ENCODE measurements around the gene DRG2.

Gene DRG2, protein sequence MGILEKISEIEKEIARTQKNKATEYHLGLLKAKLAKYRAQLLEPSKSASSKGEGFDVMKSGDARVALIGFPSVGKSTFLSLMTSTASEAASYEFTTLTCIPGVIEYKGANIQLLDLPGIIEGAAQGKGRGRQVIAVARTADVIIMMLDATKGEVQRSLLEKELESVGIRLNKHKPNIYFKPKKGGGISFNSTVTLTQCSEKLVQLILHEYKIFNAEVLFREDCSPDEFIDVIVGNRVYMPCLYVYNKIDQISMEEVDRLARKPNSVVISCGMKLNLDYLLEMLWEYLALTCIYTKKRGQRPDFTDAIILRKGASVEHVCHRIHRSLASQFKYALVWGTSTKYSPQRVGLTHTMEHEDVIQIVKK

DNA sequence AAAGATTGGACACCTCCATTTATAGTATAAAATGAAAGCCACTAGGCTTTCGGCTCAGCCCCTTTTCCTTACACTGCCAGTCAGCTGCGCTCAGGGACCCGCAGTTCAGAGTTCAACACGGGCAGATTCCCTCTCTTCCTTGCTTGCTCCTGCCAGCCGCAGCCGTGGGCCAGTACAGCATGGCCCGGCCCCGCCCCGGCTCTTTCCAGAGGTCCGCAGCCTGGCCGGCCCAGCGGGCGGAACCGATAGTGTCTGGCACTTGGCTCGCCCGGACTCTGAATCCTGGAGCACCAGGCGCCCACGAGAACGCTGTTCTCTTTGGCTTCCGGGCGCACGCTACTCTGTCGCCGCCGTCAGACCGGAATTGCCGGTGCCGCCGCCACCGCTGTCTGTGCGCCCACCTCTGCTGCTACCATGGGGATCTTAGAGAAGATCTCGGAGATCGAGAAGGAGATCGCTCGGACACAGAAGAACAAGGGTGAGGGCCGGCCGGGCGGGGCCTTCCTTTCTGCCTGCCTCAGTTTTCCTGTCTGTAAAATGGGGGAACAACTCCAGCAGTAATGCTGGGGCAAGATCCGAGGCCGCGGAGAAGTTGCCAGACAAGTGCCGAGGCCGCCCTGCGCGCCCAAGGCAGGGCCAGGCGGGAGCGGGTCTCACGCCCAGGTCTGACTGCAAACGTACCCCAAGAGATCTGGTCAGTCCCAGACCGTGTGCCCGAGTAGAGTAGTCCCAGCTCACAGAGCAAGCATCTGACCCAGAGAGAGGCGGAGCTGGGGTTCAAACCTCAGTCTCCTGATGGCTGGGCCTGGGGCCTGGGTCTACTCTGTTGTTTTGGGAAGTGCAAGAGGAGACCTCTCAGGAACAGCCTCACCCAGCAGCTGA is at the start of gene DRG2:
DRG2 (plus strand) TSS at position 339 of the 882 bp plus-strand sequence; CDS start at position 415, 76 bp downstream.
- peak; percentile 40 for DNase-seq

DNA sequence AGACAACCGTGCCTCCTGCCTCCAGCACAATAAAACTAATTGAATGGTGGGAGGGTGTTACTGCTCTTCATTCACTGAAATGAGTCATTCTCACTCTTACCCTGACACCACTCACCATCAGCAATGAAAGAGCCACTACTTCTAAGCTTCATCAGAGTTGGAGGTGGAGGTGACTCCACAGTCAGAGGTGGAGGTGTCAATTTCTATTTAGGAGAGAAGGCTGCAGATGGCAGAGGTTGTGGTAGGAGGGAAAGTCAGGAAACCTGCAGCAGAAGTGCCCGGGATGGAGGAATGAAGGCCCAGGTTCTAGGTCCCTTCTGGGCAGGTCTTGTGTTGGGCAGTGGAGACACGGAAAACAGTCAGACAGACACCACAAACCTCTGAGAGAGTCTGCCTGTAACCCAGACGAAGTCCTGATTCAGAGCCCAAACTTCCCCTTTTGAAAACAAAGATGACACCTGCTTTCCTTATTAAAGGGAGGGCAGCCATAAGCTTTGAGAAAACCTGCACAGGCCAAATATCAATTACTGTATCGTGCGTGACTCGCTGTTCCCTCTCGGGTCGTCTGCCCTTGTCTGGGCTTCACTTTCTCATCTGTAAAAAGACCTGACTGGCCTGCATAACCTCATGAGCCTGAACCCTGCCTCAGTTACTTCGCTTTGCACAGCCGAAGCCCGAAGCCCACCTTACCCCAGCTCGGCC is 49.4 kb upstream of the DRG2 start:
- DNase-seq = no peak

DNA sequence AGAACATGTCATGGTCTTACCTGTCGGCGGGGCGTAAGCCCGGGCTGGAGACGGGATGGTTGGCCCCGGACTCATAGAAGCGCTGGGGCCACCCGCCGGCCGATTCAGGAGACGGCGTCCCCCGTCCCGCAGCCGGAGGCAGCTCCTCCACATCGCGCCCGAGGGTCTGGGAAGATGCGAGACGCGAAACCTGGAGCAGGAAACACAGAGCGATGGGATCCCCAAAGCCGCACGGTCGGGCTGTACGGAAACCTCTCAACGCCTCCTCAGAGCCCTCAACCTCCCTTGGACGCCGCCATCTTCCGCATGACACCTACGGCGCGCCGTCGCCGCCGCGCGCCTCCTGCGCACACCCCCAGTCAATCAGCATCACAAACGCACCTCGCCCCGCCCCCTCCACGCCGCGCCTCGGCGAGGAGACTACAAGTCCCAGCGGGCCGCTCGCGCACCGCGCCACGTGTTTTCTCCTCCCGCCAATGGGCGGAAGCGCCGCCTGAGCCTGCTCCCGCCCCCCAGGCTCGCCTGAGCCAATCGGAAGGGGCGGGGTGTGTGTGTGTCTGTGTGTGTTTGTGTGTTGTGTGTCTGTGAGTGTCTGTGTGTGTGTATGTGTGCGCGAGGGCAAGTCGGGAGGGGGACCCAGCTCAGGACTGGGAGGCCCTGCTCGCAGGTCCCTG is 48.8 kb upstream of the DRG2 start, which contains the start of the genes ATPAF2 and GID4:
ATPAF2 (minus strand) TSS at position 308 of the 674 bp plus-strand sequence; CDS start at position 153, 155 bp downstream.
GID4 (plus strand) TSS at position 548 of the 674 bp plus-strand sequence; CDS start at position 605, 57 bp downstream.
- peak; percentile 69 for DNase-seq

DNA sequence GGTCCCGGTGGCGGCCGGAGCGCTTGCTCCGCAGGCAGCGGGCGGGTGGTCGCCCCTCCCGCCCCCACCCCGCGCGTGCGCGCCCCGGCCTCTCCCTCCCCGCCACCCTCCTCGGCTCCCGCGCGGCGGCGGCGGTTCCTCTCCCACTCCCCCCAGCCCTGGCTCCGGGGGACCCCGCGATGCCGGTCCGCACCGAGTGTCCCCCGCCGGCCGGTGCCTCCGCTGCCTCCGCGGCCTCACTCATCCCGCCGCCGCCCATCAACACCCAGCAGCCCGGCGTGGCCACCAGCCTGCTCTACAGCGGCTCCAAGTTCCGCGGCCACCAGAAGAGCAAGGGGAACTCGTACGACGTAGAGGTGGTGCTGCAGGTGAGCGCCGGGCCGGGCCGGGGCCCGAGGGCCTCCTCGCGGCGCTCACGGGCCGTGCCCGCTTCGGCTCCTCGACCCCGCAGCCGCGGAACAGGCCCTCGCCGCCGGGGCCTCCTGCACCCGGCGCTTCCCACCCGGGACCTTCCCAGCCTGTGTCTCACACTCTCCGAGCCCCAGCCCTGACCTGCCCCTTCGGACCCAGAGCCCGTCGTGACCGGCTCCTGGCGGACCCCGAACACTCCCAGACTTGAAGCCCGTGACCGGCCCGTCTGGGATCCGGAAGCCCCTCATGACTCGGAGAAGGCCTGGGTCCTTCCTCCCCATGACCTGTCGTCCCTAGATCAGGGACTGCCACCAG is 48.0 kb upstream of the DRG2 start:
- DNase-seq = no peak

DNA sequence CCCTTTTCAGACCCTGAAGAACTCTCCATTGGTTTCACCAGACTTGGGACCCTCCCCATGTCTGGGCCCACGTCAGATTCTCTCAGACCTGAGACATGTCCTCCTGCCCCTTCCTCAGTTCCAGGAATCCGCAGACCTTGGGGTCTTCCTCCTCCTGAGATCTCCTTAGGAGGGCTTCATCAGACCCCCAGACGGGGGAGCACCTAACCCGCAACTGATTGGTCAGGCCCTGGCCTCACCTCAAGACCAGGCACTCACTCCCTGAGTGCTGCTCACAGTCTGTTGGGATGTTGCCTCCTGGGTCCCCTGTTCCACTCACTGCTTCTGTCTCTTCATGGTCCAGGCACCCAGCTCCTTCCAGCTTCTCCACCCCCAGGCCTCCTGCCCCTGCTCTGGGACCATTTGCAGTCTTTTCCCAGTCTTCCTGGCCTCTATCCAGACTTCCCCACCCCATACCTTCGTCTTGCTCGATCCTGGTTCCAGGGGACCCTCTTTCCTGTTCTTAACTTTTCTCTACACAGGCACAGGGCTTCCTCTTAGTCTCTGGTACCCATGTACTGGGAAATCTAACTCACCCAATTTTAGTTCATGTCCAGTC is 47.4 kb upstream of the DRG2 start:
- no peak for DNase-seq

DNA sequence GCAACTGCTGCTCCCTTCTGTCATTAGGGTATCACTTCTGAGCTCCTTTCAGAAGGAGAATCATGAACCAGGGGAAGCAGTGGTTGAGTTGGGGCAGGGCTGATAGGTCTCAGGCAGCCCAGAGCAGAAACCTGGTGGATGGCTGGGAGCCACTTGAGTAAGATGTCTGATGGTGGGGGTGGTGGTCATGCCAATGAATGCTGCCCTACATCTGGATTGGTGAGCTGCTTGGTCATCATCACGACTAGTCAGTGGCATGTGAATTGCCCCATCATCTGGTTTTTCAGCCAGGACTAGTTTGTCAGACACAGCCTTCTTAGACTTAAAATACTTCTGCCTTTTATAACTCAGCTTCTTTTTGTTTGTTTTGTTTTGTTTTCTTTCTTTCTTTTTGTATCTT is 46.0 kb upstream of the DRG2 start:
- DNase-seq = no peak

DNA sequence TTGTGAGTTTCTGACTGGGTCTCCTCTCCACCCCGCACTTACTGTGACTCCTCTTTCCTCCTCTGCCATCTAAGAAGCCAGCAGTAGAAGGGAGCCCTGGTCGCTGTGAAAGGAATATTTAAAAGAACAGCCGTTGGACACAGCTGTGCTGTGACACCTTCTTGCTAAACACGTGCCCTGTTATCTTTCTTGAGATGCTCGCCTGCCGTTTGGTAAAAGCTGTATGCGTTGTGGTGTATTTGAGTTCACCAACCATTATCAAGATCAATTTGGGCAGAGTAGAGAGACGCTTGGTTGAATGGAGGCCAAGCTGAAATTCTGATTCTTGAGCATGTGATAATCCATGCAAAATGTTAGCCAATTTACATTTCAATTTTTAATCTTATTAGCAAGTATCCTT is 44.8 kb upstream of the DRG2 start:
- no peak for DNase-seq

DNA sequence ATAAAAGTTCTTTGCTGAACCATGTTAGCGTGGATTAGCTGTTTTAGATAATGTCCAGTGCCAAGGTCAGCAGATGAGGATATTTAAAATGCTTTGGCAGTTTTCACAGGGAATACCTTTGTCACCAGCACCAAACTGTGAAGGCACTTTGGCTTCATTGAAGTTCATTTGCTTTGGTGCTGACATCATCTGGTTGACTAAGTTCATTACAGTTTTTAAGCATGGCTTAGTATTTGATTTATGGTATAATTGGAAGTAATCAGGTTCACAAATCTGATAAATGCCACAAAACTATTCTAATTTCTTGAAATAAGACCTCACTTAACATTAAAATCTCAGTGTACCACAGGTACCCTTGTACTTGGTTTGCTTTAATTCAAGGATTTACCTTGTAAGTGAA is 44.3 kb upstream of the DRG2 start:
- DNase-seq = no peak

DNA sequence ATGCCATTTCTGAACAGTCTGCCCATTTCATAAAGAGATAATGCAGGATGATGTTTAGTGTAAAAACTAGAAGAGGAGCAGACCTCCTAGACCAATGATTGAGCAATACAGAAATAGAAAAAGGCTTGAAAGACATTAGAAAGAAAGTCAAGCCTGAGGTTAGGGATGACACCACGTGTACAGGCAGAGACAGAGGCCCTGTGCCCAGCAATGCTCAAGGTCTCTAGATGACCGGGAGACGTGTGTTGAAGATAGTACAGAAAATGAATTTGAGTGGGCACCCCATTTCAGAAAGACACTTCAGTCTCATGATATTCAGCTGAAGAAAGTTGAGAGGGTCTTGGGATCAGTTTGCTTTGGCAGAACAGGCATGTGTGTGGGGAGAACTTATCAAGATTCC is 43.1 kb upstream of the DRG2 start:
- DNase-seq = no peak

DNA sequence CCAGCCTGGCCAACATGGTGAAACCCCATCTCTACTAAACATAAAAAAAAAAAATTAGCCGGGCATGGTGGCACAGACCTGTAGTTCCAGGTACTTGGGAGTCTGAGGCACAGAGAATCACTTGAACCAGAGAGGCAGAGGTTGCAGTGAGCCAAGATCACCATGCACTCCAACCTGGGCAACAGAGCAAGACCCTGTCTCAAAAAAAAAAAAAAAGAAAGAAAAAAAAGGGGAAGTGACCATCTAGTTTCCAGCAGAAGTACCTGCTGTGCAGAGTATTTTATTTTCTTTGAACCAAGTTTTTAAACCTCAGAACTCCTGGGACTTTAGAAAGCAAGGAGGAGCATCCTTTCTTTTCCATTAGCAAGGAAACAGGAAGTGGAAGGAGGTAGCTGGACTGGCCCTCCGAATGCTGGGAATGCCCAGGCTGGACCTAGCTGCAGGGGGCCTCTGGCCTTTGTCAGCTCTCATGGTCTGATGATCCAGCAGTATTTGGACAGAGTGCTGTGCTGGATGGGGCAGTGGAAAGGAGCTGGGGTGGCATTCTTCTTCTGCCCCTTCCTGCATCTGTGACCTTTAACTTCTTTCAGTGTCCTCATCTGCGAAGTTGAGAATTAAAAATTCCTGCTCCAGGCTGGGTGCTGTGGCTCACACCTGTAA is 41.9 kb upstream of the DRG2 start:
- no peak for DNase-seq

DNA sequence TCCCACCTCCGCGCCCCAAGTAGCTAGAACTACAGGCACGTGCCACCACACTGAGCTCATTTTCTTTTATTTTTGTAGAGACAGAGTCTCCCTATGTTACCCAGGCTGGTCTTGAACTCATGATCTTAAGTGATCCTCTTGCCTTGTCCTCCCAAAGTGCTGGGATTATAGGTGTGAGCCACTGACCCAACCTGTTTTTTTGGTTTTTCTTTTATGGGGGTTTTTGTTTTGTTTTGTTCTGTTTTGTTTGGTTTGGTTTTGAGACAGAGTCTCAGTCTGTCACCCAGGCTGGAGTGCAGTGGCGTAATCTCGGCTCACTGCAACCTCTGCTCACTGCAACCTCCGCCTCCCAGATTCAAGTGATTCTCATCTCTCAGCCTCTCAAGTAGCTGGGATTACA is 32.2 kb upstream of the DRG2 start:
- no peak for DNase-seq

DNA sequence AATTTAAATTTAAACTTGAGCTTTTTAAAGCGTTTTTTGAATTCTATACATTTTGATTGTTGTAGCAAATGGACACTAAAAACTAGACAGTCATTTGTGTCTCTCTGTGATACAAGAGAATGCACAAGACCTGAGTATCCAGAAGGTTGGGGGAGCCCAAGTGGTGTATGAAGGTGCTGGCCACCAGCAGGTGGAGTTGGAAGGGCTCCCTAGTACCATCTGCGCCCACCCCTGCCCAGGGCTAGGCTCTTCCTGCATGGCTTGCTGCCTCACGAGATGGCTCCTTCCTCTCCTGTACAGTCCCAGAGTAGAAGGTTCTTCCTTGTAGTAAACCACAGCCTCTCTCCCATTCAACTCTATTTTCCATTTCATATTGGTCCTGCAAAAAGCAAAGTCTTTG is 31.5 kb upstream of the DRG2 start:
- DNase-seq = no peak

DNA sequence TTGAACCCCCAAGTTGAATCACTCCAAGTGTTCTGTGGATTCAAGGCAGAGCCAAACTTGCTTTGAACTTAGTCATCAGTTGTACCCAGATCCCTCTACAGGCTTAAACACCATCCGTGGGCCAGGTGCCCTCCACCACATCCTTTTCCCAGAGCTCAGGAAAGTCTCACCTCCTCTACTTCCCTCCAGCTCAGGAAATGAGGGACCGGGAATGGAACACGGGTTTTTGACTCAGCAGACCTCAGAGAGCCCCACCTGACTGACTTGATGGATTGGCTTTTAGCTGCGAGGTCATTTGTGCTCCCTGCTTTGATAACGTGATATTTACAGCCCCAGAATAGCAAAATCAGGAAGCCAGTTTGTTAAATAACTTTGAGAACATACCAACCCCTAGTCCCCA is 28.5 kb upstream of the DRG2 start:
- no peak for DNase-seq

DNA sequence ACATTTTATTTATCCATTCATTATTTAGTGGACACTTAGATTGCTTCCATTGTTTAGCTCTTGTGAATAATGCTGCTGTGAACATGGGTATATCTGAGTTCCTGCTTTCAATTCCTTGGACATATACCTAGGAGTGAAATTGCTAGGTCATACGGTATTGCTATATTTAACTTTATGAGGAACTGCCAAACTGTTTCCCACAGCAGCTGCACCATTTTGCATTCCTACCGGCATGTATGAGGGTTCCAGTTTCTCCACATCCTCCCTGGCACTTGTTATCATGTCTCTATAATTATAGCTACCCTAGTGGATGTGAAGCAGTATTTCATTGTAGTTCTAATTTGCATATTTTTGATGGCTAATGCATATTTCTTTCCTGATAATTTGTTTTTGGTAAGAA is 23.7 kb upstream of the DRG2 start:
- DNase-seq = no peak

DNA sequence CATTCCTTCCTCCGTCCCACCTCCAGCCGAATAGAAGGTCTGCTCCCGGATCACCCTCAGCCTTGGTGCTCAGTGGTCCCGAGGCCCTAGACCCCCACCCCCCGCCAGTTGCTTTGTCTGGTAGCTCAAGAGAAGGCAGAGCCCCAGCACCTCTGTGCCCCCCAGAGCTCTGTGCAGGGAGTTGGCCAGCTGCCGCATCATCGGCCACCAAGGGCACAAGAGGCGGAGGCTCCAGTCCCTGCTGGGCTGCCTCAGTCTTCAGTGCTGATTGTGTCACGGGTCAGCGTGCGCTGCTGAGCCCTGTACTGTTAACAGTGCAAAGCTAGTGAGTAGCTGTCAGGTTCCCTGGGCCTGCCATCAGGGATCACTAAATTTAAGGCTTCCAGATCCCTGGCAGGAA is 22.2 kb upstream of the DRG2 start:
- DNase-seq = no peak

DNA sequence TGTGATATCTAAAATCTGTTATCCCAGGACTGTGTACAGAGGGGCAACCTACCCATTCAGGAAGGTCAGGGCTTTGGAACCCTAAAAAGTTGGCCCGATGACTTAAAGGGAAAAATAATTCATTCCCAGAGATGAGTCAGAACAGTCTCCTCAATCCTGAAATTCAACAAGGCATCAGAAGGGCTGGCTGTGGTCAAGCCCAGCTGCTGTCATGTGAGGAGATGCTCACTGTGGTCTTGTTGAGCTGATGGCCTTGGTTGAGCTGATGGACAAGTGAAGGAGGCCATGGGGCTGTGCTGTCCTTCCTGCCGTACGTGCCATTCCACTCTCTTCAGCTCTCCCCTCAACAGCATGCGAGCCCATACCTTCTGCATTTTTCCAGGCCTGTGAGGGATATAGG is 20.9 kb upstream of the DRG2 start:
- DNase-seq = no peak

DNA sequence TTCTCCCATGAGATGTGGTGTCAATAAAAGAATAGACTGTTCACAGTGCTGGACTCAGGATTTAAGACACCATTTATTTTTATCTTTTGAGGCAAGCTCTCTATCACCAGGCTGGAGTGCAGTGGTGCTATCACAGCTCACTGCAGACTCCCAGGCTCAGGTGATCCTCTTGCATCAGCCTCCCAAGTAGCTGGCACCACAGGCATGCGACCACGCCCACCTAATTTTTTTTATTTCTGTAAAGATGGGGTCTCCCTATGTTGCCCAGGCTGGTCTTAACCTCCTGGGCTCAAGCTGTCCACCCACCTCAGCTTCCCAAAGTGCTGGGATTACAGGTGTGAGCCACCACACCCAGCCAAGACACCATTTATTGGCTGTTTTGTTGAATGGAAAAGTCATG is 18.6 kb upstream of the DRG2 start:
- no peak for DNase-seq

DNA sequence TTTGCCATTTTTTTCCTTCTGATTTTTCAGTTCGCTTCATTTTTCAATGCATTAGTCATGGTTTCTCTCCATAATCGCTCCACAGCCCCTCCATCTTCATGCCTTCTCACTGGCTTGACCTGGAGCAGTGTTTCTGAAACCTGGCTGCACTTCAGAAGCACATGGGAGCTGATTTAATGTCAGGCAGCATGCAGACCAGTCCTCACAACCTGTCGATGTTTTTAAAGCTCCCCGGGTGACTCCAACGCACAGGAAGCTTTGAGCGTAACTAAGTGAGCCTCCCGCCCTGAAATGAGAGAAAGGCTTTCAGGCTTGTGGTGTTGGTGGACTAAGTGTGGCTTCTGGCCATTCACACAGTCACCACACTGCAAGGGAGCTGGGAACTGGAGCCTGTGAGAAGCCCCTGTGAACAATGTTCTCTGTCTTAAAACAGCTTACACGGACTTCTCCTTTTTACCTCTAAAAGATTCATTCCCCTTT is 16.8 kb upstream of the DRG2 start:
- no peak for DNase-seq

DNA sequence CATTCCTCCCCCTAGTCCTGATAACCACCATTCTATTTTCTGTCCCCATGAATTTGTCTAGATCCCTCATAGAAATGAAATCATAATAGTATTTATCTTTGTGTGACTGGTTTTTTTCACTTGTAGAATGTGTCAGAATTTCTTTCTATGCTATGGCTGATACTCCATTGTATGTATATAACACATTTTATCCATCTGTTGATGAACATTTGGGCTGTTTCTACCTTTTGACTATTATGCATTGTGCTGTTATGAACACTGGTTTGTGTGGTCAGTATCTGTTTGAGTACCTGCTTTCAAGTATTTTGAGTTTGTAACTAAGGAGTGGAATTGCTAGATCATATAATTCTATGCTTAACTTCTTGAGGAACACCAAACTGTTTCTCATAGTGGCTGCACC is 16.0 kb upstream of the DRG2 start:
- no peak for DNase-seq

DNA sequence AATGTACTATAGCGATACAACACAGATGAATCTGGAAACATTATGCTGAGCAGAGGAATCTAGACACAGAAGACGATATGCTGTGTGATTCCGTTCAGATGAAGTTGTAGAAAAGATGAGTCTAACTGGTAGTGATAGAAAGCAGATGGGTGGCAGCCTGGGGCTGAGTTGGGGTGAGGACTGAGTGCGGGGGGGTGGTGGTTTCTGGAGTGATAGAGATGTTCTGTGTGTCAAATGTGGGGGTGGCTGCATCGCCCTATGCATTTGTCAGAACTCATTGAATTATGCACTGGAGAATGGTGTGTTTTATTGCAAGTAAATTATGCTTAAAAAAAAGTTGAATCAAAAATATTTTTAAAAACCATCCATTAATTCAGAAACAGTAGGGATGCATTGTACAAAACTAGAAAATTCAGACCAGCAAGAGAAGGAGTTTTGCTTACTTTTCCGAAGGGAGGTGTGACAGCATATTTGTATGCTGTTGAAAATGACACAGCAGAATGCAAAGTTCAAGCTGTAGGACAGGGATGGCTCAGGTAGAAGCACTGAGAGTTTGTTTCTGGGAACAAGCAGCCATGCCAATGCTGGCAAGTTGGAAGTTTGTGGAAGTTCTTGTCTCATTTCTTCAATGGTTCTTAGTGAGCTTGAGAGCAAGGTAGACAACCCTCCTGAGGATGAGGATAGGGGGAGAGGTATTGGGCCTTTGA is 13.0 kb upstream of the DRG2 start:
- no peak for DNase-seq

Data from NCI-H2029 treated with DMSO at 0.1 percent for 48 hours (cell line).